Stimulated activated CD8-positive, alpha-beta memory T cell treated with anti-CD3 and anti-CD28 coated beads, Interleukin-4, amount 100 ng/mL, for 1 hour (primary cell): Measurements from ENCODE around the gene EBF3.

Source experiments
- DNase-seq, 2 donors: peaks; one replicate each; pipeline ENCODE4 v3.0.0-alpha.2; 2020; ENCODE audit warnings: low read depth in 2 of 2, low spot score in 1 of 2

EBF3 gene

DNA sequence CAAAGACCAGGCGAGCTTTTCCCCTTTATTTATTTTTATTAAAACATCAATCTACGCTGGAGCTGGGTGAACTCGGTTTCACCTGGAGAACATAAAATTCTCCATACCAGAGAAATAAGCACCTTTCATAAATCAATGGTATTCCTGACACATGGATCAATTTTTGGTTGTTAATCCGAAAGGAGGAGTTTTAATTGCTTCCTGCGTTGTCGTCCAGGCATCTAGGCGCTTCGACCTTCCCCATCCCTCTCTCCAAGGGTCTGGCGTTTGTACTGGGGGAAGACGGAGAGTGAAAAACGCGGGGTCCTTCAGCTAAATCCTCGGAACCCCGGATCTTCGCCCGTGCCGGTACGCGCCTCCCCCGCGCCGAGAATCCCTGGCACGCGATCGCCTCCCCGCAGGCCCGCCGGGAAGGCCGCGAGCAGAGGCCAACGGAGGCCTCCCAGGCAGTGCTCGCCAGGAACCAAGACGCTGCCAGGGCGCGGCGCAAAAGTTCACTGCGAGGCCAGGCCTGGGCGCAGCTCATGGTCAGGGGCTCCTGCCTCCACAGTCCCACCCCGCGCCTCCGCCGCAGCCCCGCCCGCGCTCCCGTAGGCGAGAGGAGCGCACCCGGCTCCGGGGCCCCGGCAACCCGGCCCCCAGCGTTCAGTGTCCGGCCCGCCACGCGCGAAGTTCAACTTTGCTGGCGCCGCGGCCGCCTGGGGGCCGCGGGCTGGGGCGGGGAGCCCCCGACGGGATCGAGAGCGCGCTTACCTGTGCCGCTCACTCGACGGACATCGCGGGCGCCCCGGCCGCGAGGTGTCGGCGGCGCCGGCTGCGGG lies 8.3 kb upstream of the EBF3 start:
- DNase-seq: no peak

- no peak for DNase-seq
Measured at GRCh38 chr10:129971381-129972144, 7.5 kb upstream of the EBF3 start.

DNA sequence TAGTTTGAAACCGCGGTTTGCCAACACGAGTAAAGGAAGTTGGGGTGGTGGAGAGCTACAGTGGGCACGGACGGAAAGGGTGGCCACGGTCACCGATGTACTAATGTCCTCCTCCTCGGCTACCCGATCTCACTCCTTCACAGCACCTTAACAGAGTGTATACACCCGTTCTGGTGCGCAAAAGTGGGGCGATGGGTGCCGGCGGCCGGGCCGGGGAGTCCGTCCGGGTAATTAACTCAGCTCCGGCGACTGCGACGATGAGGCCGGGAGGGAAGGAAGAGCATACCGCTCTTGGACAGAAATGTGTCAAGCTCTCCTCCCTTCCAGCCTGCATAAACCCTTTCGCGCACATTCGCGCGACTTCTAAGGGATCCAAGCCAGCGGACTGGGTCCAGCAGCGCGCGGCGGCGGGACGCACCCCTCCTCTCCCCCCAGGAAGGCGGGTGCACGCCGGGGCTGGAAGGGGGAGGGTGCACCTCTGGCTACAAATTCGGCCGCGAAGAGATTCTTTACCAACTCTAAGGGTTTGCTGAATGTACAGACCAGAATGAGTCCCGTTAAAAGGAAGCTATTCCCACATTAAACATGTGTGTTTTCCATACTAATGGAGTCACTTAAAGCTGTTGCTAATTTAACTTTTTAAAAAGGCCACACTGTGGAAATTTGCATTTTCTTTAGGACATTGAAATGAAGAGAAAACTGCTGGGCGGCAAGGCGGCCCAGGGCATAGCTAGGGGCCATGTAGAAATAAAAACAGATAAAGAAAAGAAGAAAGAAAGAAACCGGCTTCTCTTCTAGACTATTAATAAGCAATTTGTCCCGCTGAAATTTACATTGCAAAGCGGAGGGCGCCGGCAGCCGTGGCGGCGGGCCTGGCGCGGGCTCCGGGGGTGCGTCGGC lies 6.6 kb upstream of the EBF3 start:
- no peak for DNase-seq

- no peak for DNase-seq
Measured at GRCh38 chr10:129969911-129970464, 5.9 kb upstream of the EBF3 start.

GRCh38 chr10:129969184-129969910 lies 5.3 kb upstream of the EBF3 start:
- DNase-seq: no peak

- no peak for DNase-seq
Measured at GRCh38 chr10:129968853-129969183, 4.7 kb upstream of the EBF3 start.

- DNase-seq: no peak
Measured at GRCh38 chr10:129968020-129968852, 4.2 kb upstream of the EBF3 start.

- DNase-seq: no peak
Measured at GRCh38 chr10:129967579-129968019, 3.5 kb upstream of the EBF3 start.

DNA sequence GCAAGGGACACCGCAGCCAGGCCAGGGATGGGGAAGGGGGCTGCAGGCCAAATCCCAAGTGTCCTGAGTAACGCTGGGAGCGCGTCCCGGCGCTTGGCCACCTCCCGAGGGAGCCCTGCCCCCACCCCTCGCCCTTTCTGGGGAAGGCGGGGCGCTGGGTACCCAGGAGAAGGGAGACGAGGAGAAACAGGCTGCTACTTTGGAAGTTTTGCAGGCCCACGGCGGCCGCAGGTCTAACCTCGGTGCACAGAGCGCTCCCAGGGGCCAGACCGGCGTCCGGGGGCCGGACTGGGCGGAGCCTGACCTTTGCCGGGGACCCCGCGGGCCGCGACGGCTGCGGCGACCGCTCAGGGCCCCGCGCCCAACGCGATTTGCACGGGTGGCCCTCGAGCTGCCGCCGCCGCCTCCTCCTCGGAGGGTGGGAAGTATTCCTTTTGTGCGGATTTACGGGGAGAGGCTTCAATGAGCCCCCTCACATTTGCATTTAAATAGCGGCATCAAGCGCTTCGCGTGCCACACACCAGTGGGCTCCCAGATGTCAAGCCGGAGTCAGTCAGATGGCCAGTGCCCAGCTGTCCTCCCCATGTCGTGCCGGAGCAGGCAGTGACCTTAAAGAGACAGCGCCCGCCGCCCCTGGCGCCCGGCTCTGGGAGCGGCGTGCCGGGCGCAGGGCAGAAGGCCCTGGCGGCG lies 3.0 kb upstream of the EBF3 start:
- DNase-seq: no peak

DNA sequence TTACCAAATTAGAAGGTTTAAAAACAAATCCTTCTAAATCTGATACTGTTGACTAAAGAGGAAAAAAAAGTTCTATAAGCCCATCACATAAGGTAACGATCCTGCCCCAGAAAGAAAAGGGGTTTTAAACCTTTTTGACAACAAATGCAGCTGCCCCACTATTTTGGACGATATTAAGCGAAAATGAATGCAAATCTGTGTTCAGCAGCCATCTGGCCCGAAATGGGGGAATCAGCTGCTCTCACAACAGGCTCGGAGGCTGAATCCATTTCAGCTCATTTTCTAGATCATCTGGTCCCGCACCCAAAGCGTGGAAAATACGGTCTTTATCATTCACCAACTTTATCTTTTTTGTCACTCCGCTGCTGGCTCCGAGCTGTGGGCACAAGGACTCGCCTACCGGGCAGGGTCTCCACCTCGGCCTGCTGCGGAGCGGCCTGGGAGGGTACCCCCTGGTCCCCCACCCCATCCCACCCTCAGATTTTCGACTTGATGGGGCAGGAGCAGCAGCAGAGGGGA lies 2.4 kb upstream of the EBF3 start:
- no peak for DNase-seq

GRCh38 chr10:129965959-129966358 lies 1.9 kb upstream of the EBF3 start:
- no peak for DNase-seq

- DNase-seq: no peak
Measured at GRCh38 chr10:129965425-129965808, 1.3 kb upstream of the EBF3 start.

- no peak for DNase-seq
Measured at GRCh38 chr10:129964611-129965424, 744 bp upstream of the EBF3 start.

DNA sequence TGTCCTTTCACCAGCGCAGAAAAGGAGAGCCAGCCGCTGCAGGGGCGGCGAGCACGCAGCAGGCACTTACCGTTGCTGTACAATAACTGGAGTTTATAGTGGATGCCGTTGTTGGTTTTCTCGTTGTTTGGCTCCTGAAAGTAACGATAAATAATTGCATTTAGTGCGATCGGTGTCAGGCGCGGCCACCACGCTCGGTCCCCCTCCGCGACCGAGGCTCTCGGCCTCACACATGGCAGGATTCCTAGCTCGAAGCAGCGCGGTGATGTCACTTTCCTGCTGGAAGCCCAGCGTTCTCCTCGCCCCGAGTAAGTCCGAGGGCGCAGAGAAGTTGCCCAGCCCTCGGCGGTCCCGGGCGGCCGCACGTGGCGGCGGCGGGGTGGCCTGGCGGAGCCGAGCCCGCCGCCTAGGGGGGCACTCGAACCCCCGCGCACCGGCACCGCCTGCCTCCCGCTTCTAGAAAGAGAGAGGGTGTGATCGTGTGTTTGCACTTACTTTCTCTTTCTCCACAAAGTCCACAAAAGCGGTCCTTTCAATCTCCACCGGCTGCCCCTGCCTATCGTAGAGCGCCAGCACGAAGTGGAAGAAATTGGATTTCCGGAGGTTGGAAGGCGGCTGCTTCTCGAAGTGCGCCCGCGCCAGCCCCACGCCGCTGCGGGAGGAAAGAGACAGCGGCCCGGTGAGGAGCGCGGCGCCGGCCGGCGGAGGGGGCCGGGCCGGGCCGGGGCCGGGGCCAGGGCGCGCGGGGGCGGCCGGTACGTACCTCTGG lies 1.0 kb downstream of the EBF3 start:
- DNase-seq: no peak

DNA sequence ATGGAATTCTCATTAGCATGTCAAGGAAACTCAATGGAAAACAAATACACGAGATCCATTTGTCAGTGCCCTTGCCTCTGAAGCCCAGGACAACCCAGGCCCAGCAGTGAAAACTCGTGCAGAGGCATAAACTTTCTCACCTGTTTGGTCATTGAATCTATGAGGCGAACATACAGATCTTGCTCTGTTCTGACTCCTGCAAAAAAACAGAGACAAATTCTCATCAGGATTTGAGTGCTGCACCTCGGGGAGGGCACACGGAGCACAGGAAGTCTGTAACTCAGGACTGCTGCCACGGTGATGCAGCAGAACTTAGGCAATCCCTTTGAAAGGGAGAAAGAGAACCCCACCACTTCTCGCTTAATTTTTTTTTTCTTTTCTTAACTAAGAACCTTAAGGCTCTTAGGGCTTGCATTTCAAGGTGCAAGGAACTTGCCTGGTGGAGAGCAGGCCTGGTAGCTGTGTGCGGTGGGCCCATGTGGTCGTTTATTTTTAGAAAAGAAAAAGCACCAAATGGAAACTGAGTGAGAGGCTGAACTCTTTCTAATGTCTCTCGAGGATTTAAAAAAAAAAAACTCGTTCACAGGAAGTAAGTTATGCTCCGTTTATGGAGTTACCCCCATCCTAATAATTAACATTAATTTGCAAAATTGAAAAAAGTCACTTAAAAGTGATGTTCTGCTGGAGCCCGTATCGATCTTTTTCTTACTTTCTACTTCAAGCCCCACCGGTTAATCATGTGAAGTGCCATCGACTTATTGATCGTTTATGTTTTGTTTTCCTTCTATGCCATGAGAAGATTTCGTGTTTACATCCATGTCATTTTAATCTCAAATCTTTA lies 1.8 kb downstream of the EBF3 start:
- no peak for DNase-seq

DNA sequence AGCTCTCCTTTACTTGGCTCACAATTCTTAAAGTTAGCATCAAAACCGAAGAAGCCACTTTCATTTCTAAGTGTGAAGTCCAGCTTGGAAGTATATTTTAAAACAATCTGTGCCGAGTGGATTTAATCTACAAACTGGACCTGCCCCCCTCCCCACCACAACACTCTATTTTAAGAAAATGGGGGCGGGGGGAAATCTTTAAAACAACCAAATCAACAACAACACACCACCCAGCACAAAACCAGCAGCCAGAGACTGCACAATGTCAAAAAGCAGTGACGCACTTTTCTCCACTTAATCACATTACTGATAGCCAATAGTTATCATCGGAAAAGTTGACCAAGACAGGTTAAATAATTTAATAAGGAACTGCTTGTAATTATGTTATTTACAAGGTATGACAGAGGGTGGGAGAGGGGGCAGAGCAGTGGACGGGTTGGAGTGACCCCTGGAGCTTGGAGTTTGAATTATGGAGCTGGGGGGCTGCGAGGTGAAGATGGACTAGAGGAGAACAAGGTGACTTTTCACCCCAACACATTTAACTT lies 2.8 kb downstream of the EBF3 start:
- DNase-seq: no peak
